Activated gamma-delta T cell treated with anti-CD3 and anti-CD28 coated beads, Interleukin-2, amount 50 U/mL, for 16 hours (primary cell): Measurements from ENCODE around the gene PKP3.
"Not testable (repeated sequence)": the region's sequence is repeated elsewhere in the genome, so short reads cannot be mapped to it uniquely, and the experiment has no call there.

Experiments used
- DNase-seq: peaks from one replicate; pipeline ENCODE4 v3.0.0-alpha.2; 2020; ENCODE audit warnings: low read depth

The PKP3 gene, protein sequence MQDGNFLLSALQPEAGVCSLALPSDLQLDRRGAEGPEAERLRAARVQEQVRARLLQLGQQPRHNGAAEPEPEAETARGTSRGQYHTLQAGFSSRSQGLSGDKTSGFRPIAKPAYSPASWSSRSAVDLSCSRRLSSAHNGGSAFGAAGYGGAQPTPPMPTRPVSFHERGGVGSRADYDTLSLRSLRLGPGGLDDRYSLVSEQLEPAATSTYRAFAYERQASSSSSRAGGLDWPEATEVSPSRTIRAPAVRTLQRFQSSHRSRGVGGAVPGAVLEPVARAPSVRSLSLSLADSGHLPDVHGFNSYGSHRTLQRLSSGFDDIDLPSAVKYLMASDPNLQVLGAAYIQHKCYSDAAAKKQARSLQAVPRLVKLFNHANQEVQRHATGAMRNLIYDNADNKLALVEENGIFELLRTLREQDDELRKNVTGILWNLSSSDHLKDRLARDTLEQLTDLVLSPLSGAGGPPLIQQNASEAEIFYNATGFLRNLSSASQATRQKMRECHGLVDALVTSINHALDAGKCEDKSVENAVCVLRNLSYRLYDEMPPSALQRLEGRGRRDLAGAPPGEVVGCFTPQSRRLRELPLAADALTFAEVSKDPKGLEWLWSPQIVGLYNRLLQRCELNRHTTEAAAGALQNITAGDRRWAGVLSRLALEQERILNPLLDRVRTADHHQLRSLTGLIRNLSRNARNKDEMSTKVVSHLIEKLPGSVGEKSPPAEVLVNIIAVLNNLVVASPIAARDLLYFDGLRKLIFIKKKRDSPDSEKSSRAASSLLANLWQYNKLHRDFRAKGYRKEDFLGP

DNA sequence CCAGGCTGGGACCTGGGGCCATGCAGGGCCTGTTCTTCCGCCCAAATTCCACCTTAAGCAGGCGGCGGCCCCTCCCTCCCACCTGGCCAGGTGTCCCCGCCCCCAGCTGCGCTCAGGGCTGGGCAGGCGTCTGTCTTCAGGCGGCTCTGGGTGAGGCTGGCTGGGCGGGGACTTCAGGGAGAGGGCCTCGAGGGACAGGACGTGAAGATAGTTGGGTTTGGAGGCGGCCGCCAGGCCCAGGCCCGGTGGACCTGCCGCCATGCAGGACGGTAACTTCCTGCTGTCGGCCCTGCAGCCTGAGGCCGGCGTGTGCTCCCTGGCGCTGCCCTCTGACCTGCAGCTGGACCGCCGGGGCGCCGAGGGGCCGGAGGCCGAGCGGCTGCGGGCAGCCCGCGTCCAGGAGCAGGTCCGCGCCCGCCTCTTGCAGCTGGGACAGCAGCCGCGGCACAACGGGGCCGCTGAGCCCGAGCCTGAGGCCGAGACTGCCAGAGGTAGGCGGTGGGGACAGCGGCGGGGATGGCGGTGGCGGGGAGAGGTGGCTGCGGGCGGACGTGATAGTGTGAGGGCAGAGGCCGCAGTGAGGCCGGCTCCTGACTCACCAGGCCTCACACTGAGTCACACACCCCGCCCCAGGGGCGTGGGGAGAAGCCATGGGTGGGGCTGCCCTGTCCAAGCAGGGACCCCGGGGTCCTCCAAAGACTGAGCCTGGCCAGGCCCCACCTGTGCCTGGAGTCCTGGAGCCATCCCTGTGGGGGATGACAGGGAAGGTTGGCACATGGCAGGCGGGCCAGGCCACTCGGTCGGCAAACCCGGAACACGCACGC, at the start of gene PKP3:
Gene PKP3 (plus strand): TSS at position 176 of the 824 bp plus-strand sequence. CDS start 84 bp downstream, at position 260.
- DNase-seq, result no peak

- DNase-seq, result no peak
Observed at GRCh38 chr11:344836-345578, 49.0 kb upstream of the PKP3 start.

DNA sequence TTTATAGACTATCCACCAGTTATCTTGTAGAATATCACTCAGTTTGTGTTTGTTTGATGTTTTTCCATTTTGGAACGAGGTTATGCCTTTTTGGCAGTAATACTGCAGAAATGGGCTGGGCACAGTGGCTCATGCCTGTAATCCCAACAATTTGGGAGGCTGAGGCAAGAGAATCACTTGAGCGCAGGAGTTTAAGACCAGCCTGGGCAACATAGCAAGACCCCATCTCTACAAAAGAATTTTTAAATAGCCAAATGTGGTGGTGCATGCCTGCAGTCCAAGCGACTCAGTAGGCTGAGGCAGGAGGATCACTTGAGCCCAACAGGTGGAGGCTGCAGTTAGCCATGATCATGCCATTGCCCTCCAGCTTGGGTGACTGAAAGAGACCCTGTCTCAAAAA, 47.5 kb upstream of the PKP3 start:
- DNase-seq, result no peak

DNA sequence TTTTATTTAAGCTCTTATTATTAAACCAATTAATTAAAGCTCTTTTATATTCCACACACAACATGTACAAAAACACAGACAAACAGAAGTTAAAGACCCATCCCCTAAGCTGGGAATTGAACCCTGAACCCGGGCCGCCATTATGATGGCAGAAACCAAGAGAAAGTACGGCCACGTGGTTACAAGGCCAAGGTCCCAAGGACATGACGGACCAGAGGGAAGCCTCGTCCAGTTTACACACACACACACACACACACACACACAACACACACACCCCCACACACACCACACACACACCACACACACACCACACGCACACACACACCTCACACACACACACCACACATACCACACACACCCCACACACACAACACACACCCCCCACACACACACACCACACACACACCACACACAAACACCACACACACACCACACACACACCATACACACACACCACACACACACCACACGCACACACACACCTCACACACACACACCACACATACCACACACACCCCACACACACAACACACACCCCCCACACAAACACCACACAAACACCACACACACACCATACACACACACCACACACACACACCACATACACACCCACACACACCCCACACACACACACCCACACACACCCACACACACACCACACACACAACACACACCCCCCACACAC, 44.6 kb upstream of the PKP3 start:
- DNase-seq, result not testable (repeated sequence)

- not testable (repeated sequence) for DNase-seq
Observed at GRCh38 chr11:350033-350722, 43.8 kb upstream of the PKP3 start.

- DNase-seq, result no peak
Observed at GRCh38 chr11:350723-351255, 43.2 kb upstream of the PKP3 start.

DNA sequence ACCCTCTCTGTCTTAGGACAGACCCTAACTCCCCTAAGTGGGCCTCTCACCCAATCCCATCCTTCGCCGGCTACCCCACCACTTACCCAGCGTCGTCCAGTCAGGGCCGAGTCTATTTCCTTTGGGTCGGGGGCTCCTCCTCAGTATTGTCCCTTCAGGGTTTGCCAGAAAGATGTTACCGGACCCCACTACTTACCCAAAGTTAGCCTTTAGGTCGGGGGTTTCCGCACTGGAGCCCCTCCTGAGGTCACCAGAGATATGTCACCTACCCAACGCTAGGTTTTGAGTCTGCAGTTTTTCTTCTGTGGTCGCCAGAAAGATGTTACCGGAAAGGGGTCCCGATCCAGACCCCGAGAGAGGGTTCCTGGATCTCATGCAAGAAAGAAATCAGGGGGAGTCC, 42.6 kb upstream of the PKP3 start:
- DNase-seq, result no peak

GRCh38 chr11:352456-353031, 41.5 kb upstream of the PKP3 start:
- DNase-seq, result no peak

DNA sequence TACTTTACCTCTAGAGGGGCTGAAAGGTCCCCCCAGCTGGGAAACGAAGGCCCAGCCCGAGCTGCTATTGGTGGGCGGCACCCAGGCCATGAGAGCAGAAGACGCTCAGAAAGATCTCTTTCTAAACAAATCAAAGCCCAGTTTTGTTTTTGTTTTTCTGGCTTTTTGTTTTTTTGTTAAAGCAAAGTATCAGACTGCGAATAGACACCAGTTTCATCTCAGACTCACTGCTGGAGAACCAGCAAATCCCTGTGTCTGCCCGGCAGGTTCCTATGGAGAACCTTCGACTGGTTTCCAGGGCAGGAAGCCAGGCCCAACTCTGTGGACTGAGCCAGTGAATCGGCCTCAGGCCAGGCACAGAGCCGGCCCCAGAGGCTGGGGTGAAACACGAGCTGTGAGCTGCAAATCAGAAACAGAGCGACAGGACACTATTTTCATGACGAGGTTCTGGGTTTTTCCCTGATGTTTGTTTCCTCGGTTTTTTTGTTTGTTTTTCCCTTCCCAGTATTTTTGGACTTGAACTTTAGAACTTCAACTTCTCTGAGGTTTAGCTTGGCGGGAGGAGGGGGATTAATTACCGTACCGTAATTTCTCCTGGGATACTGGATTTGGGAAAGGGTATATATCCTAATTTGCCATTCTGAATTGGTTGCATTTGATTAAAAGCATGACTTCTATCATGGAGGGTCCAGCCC, 40.7 kb upstream of the PKP3 start:
- DNase-seq, result no peak

DNA sequence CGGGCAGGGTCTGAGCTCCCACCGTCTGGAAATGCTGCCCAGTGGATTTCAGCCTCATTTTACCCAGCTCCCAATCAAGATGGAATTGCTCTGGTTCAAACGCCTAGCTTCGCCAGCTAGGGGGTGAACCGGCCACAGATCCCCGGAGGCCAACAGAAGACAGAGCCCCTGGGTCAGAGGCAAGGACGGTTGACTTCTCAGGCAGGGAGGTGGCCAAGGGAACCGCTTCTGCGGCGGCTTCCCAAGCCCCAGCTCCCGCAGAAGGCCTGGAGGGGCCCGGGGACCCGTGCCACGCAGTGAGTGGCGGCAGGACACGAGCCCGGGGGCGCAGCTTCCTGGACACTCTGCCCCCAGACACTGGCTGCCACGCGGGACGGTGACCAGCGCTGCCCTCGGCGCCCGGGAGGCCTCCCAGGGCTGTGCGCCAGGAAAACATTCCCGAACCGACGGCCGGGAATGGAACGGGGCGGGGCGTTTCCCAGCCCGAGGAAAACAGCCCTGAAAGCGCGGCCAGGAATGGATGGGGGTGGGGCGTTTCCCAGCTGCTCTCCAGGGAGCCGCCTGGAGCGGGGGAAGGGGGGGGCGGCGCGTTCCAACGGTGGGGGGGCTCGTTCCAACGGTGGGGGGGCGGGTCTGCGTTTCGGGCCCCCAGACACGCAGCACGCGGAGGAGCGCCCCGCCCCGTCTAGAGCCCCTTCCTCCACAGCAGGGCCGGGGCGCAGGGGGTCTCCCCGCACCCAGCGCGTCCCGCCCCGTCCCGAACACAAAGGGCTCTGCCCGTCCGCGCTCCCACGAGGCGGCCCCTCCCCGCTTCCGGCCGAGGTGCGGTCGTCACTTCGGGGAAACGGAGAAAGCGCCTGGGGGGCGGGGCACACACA, 38.2 kb upstream of the PKP3 start:
- DNase-seq, result peak; percentile 77

GRCh38 chr11:356610-357009, 37.4 kb upstream of the PKP3 start:
- DNase-seq, result no peak

DNA sequence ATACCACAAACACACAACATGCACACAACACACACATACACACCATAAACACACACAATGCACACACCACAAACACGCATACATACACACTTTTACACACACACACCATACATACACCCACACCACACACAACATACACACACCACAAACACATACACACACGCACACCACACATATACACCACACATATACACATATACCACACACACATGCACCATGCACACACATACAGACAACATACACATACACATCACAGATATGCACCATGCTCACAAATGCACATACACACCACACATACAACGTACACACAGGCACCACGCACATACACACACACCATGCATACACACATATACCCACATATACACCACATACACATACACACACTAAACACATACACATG, 36.4 kb upstream of the PKP3 start:
- no peak for DNase-seq

DNA sequence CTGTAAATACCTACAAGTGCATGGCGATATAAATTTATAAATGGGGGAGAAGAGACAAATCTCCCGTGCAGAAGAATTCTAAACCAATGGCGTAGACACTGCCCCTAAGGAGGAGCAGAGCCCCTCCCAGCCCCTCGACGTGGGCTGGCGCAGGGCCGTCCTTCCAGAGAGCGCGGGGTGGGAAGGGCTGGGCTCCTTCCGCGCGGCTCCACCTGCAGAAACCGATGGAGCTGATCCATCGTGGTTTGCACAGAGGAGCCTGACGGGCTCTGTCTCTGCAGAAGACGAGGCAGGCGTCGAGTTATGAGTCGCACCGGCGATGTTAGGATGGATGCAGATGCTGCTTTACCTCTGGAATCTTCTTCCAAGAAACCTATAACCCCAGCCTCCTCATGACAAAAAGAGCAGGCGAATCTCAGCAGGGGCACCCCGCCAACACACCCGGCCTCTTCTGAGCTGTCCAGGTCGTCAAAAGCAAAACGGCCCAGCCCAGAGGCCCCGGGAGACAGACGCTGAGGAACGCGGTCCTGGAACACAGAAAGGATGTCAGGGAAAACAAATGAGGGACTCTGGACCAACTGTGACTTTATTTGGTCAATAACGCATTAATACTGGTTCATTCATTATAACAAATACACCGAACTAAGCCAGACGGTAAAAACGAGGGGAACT, 35.7 kb upstream of the PKP3 start:
- DNase-seq, result no peak

GRCh38 chr11:359181-359714, 34.8 kb upstream of the PKP3 start:
- peak; percentile 23 for DNase-seq

DNA sequence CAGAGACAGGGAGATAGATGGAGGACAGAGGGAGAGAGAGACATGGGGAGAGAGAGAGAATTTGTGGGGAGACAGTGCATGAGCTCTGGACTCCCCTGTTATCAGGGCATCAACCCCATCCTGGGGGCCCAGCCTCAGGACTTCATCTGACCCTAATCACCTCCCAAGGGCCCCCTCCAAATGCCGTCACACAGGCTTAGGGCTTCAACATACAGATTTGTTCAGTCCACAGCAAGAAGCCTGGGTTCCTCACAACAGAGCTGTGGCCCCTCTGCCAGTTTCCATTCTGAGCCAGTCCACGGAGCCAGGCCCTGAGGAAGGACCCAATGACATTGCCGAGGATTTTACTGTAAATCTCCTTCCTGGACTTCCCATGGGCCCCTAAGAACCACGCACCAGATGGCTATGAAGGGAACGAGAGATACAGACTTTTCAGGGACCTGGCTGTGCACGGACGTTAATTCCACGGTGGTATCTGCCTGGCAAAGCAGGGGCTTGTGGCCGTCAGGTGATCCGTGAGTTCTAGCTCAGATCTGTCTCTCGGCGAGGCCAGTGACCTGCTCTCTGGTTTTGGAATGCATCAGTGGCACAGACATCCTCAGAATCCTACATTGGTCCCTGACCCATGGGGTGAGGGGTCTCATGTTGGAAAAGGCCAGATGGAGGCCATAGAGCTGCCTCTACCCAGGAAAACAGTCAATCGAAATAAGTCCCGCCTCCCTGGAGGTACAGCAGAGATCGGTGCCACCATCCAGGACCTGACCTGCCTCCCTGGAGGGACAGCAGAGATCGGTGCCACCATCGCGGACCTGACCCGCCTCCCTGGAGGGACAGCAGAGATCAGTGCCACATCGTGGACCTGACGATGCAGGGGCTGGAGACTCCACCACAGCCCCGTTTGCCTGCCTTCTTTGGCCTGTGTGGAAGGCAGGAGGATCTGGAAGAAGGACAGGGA, 33.4 kb upstream of the PKP3 start:
- DNase-seq, result no peak
